NCI-H526 treated with DMSO at 0.1 percent for 48 hours (cell line): ENCODE data around the gene ZCWPW1.
"Not testable (repeated sequence)": the region's sequence is repeated elsewhere in the genome, so short reads cannot be mapped to it uniquely, and the experiment has no call there.

Experiments
- DNase-seq: peaks from one replicate; lab custom pipeline; 2025; lab: John Stamatoyannopoulos, UW

The ZCWPW1 gene

GRCh38 chr7:100453854-100454253 lies 25.4 kb upstream of the ZCWPW1 start:
- not testable (repeated sequence) for DNase-seq

GRCh38 chr7:100452513-100452912 lies 24.0 kb upstream of the ZCWPW1 start:
- DNase-seq: no peak

- no peak for DNase-seq
Observed at GRCh38 chr7:100449190-100449795, 20.8 kb upstream of the ZCWPW1 start.

DNA sequence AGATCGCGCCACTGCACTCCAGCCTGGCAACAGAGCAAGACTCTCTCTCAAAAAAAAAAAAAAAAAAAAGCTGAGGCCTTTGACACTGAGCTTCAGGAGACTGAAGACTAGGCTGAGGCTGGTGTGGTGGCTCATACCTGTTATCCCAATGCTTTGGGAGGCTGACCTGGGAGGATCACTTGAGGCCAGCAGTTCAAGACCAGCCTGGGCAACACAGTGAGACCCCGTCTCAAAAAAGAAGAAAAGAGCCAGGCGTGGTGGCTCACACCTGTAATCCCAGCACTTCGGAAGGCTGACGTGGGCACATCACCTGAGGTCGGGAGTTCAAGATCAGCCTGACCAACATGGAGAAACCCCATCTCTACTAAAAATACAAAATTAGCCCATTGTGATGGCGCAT lies 18.9 kb upstream of the ZCWPW1 start:
- DNase-seq: not testable (repeated sequence)

GRCh38 chr7:100446040-100446439 lies 17.5 kb upstream of the ZCWPW1 start:
- no peak for DNase-seq

DNA sequence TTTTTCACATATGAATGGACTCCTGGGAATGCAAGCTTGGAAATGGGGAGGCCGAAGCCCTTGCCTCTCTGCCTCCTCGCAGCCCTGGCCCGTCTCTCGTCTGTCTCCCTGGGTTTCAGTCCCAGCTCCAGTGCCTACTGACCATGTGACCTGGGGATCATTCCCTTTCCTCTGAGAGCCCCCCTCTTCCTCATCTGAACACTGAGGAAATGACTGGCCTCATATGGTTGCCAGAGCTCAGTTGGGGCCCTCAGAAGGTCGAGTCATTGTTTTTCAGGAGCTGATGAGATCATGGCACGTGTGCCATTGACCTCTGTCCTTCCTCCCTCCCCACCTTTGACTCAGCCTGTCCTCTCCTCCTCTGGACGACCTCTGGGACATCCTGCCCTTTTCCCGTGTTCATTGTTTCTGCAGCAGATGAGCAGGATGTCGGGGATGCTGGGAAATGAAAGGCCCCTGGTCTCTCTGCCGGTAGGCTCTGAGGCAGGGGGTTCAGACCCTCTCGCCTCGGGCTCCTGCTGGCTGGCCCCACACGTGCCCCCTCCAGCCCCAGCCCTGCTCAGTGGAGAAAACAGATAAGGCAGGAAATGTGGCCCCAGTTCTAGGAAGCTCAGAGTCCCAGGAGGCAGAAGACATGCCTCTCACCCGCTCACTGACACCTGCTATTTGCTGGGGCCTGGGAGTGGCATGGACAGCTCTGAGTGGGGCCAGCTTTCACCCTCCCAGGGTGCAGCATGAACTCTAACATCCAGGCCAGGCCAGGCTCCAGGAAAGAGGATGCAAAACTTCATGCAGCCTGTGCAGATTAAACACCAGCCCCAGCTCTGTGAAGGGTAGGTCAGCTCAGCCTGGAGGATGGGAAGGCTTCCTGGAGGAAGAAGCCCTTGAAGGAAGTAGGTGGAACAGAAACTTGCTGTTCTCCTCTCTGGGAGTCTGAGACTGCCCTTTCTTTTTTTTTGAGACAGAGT lies 16.1 kb upstream of the ZCWPW1 start:
- no peak for DNase-seq

GRCh38 chr7:100443096-100443840 lies 14.8 kb upstream of the ZCWPW1 start:
- no peak for DNase-seq

DNA sequence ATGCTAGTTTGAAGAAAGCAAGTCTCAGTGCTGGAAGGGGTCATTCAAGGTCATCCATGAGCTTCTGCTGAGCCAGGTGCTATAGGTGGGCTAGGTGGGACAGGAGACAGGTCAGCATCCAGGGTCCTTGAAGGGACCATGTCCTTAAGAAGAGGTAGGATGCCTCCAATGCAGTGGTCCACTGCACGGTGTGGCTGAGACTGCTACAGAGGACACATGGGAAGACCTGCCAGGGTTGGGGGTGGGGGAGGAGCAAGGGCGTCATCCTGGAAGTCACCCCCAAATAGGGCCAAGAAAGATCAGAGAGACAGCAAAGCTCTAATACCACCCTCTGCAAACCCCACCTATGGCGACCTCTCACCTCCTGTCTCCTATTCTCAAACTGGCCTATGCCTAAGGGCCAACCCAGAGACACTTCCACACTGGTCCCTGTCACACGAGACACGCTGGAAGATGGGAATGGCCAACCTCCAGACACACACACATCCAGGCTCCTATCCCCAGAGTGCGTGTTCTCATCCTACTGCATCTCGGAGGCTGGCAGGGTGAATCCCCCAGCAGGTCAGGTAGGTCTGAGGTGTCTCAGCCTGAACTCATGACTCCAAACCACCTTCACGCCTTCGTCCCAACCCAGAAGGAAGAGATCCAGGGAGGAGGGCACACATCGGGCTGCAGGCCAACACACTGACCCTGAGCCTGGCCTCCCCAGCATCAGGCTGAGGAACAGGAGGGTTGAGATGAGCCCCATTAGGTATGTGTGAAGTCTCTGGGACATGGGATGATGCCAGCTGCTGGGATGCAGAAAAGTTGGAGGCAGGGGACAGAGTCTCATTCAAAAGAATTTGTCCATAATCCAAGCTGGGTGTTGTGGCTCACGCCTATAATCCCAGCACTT lies 13.4 kb upstream of the ZCWPW1 start:
- no peak for DNase-seq

GRCh38 chr7:100439244-100439643 lies 10.7 kb upstream of the ZCWPW1 start:
- not testable (repeated sequence) for DNase-seq

- not testable (repeated sequence) for DNase-seq
Observed at GRCh38 chr7:100438731-100439130, 10.2 kb upstream of the ZCWPW1 start.

DNA sequence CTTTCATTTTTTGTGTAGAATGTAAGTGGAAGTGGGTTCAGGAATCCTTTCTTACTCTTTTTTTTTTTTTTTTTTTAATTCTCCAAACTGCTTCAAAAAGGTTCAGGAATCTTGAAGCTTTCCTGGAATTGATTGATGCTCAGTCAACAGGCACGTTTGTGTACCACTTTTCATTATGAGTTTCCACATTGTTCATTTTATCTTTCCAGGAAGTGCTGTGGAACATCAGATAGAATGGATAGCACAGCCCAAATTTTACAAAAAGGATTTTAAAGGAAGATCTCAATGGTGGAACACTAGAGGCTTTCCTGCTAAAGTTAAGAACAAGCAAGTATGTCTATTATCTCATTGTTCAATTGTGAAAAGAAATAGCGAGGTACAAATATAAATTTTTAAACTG lies 9.7 kb upstream of the ZCWPW1 start:
- no peak for DNase-seq

DNA sequence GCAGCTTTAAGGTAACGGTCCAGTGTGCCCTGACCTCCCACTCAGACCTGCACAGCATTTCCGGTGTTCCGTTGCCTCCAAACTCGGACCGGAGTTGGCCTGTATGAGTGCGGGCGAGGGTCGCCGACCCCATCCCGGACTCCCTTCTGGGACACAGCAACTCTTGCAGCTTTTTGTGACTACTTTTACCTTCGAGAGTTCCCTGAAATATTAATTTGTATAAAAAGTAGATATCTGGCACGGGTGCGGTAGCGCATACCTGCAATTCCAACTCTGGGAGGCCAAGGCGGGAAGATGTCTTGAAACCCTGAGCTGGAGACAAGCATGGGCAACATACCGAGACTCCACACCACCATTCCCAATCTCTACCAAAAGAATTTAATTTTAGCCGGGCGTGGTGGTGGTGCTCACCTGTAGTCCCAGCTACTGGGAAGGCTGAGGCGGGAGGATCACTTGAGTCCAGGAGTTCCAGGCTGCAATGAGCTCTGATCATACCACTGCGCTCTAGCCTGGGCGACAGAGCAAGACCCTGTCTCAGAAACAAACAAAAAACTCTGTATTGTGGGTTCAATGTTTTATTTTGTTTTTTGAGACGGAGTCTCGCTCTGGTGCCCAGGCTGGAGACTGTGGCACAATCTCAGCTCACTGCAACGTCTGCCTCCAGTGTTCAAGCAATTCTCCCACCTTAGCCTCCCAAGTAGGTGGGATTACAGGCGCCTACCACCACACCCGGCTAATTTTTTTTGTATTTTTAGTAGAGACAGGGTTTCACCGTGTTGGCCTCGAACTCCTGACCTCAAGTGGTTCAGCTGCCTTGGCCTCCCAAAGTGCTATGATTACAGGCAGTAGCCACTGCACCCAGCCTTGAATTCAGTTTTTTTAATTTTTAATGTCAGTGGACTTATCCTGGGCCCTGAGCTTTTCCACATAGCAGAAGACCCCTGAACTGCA lies 8.9 kb upstream of the ZCWPW1 start:
- no peak for DNase-seq

DNA sequence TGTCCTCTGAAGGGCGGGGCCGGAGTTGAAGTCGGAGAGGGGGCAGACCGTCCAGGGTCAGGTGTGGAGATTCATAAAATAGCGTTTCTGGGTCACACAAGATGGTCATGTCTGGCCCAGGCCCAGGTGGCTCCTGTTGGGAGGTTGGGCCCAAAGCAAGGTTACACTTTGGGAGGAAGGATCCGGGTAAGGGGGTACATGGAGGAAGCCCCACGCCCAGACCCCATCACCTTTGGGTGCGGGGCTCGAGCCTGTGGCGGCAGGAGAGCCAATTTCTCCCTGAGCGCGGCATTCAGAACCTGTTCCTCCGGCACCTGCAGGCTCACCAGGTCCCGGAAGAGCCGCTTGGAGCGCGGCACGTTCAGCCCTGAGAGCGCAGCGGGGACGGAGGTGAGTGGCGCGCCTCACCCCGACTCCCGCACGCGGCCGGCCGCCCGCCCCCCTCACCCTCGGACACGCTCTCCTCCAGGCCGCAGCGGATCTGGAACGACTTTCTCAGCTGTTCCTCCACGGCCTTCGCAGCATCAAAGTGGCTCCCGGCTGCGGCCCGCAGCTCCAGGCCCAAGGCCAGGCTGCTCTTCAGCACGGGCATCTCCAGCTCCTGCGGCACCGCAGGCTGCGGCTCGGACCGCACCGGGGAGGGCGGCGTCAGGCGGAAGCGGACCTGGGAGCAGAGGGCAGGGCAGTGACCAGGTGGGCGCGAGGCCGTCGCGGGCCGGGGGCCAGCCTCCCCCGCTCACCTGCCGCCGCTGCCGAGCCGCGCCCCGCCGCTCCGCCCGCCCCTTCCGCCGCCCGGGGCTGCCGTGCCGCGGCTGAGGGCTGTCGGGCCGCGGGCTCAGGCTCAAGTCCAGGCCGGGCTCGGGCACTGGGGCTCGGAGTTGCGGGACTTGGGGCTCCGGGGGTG lies 7.2 kb upstream of the ZCWPW1 start:
- no peak for DNase-seq

GRCh38 chr7:100434297-100435144 lies 6.0 kb upstream of the ZCWPW1 start:
- no peak for DNase-seq

DNA sequence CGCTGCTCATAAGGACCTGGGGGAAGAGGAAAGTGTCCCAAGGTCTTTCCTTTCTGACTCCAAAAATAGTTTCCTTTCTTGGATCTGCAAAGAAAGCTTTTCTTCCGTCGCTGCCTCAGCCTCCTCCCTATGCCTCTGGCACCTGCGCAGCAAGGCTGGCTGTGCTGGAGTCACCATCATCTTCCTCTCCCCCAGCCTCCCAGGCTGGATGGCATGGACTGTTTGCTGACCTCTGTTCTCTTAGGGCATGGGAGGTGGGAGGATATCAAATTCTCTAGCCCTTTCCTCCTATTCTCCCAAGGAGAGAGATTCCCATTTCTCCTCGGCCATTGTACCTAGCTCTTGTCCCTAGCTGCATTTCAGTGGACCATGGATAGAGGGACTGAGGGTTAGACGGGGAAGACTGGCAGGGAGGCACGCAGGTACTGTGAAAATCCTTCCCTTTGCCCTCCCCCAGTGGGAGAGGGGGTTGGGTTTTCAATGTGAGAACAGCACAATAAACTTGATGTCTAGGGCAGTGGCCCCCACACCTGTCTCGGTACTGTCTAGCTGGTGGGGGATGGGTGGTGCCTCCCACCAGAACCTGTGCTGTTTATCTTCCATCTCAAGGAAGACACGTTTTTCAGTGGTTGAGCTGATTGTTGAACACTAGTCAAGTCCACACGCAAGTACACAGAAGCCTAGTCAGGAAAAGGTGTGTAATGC lies 5.2 kb upstream of the ZCWPW1 start:
- DNase-seq: no peak

DNA sequence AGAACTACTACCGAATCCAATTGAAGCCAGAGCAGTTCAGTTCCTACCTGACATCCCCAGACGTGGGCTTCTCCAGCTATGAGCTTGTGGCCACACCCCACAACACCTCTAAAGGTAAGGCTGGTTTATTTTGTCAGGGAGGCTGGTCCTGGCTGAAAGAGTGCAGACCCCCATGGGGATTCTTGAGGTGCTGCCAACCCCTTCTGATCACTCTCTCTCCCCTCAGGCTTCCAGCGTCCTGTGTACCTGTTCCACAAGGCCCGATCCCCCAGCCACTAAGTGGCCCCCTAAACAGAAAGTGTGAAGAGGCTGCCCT lies 4.7 kb upstream of the ZCWPW1 start:
- DNase-seq: no peak

- DNase-seq: no peak
Observed at GRCh38 chr7:100432621-100433275, 4.2 kb upstream of the ZCWPW1 start.
